CD4-positive, alpha-beta T cell (primary cell): ENCODE measurements around the gene DTNB. TPM values are rescaled to one million over a fixed set of nuclear protein-coding genes. Genes with fewer than 3 reads are reported as not detected.
A peak's percentile ranks its signal among the peaks of the same experiment; 100 is the strongest.

Experiments
- ATAC-seq: fragments of 200-7000 bp; cut with Tn5 transposase; one replicate; pipeline ENCODE4 v1.10.0; 2022; ENCODE audit warnings: mild to moderate bottlenecking; ENCODE audit not compliant: poor library complexity
- CTCF ChIA-PET: fragments of 350-600 bp; sonication (Branson Sonifier 250); formaldehyde crosslinking; loops from one replicate; lab custom pipeline; 2021; ENCODE audit warnings: antibody characterized with exemption, inconsistent platforms; lab: Charles Lee
- POLR2A ChIA-PET: fragments of 350-600 bp; sonication (Branson Sonifier 250); formaldehyde crosslinking; loops from one replicate; lab custom pipeline; 2021; ENCODE audit warnings: antibody characterized with exemption, inconsistent platforms; lab: Charles Lee
- DNase-seq, 14 experiments: peaks; one replicate each; pipeline ENCODE4 v3.0.0-alpha.2; 2013 to 2020; ENCODE audit warnings: mixed read lengths in 2 of 14
- H3K27ac ChIP-seq, 2 donors: one replicate each; pipeline versions ENCODE4 v1.5.1 to v1.7.0; 2013; ENCODE audit warnings: low read length in 2 of 2, low read depth in 1 of 2, mild to moderate bottlenecking in 1 of 2
- H3K27me3 ChIP-seq, 2 experiments: 1 replicate in 1 of 2; 2 replicates in 1 of 2; pipeline versions ENCODE4 v1.6.1 to v1.7.0; 2013; ENCODE audit warnings: low read length in 2 of 2, control low read depth in 1 of 2, mild to moderate bottlenecking in 1 of 2, moderate library complexity in 1 of 2; ENCODE audit not compliant: insufficient read depth in 2 of 2, control insufficient read depth in 1 of 2
- H3K36me3 ChIP-seq: one replicate; pipeline ENCODE4 v1.6.1; 2013; ENCODE audit warnings: low read length, control low read depth; ENCODE audit not compliant: insufficient read depth
- H3K4me1 ChIP-seq: one replicate; pipeline ENCODE4 v1.6.1; 2013; ENCODE audit warnings: low read length, control low read depth; ENCODE audit not compliant: insufficient read depth
- H3K4me3 ChIP-seq: one replicate; pipeline ENCODE4 v1.5.1; 2013; ENCODE audit warnings: mild to moderate bottlenecking, low read length, moderate library complexity
- H3K9me3 ChIP-seq, 2 experiments: 1 replicate in 1 of 2; 2 replicates in 1 of 2; pipeline versions ENCODE4 v1.6.1 to v1.7.0; 2013; ENCODE audit warnings: low read length in 2 of 2, mild to moderate bottlenecking in 2 of 2, control low read depth in 1 of 2, moderate library complexity in 1 of 2; ENCODE audit not compliant: control insufficient read depth in 1 of 2, insufficient read depth in 1 of 2
- H3K27ac Mint-ChIP-seq: one replicate; pipeline ENCODE4 v1.8.0; 2020; ENCODE audit warnings: mixed read lengths
- H3K27me3 Mint-ChIP-seq: one replicate; pipeline ENCODE4 v1.8.0; 2021; ENCODE audit warnings: mixed read lengths
- H3K36me3 Mint-ChIP-seq: one replicate; pipeline ENCODE4 v1.8.0; 2021; ENCODE audit warnings: low read depth, mixed read lengths
- H3K4me1 Mint-ChIP-seq: one replicate; pipeline ENCODE4 v1.8.0; 2021; ENCODE audit warnings: low read depth, mixed read lengths
- H3K4me3 Mint-ChIP-seq: one replicate; pipeline ENCODE4 v1.8.0; 2020; ENCODE audit warnings: mild to moderate bottlenecking, mixed read lengths
- H3K9me3 Mint-ChIP-seq: one replicate; pipeline ENCODE4 v1.8.0; 2020; ENCODE audit warnings: mixed read lengths
- intact Hi-C, 2 experiments: fragments of 100-400 bp; cut with DNase I in 1 of 2; cut with micrococcal nuclease in 1 of 2; formaldehyde crosslinking; loops; one replicate each; pipeline versions ENCODE4 v1.15.1 to v1.9.0; 2023 to 2025; cut with DNase I, micrococcal nuclease
- total RNA-seq, 174 experiments: library from RNA in 2 of 174; stranded (reverse) in 2 of 174; gene quantifications; one replicate each; pipeline ENCODE4 v1.2.3 and lab custom pipeline; 2021 to 2026
- TF ChIP-seq, protein P1 (sequence below): fragments of 200-600 bp; IDR thresholded peaks from one replicate; pipeline ENCODE4 v1.8.0; 2022; ENCODE audit warnings: antibody characterized with exemption, mild to moderate bottlenecking

DTNB gene
- total RNA-seq, 2 experiments from 2014 or later, result 30.1 to 33.6 TPM

DNA sequence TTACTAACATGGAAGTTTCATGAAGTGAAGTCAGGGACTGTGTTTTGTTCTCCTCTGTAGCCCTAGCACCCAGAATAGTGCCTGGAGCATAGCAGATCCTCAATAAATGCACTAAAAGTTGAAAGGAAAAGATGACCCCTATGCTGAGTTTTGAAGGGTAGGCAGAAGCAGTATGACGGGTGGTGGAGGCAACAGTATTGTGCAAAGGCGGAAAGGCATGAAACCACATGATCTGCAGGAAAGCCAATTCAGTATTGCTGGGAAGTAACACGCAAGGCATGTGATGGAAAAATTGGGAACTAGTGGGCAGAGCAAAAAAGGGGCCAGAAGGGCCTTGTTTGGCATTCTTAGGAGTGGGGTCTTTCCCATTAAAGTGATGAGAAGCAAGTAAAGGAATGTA, 23.1 kb downstream of the DTNB start:
- Histone ChIP-seq H3K9me3 (no peaks in the 10 kb centered on the region), H3K4me3 (no peak overlapping the region), H3K4me1 (no peaks in the 10 kb centered on the region), H3K36me3 (peaks cover 8% of the 10 kb centered on the region), H3K27me3 (no peaks in the 10 kb centered on the region), H3K27ac (no peak overlapping the region)
- H3K4me3 Mint-ChIP-seq, result no peak overlapping the region
- H3K4me1 Mint-ChIP-seq, result peaks cover 9% of the 10 kb centered on the region
- no peaks in the 10 kb centered on the region for H3K27me3 Mint-ChIP-seq
- ATAC-seq, result no peak
- ChIA-PET POLR2A (no interaction called here), CTCF (no interaction called here)
- TF ChIP-seq, protein P1, sequence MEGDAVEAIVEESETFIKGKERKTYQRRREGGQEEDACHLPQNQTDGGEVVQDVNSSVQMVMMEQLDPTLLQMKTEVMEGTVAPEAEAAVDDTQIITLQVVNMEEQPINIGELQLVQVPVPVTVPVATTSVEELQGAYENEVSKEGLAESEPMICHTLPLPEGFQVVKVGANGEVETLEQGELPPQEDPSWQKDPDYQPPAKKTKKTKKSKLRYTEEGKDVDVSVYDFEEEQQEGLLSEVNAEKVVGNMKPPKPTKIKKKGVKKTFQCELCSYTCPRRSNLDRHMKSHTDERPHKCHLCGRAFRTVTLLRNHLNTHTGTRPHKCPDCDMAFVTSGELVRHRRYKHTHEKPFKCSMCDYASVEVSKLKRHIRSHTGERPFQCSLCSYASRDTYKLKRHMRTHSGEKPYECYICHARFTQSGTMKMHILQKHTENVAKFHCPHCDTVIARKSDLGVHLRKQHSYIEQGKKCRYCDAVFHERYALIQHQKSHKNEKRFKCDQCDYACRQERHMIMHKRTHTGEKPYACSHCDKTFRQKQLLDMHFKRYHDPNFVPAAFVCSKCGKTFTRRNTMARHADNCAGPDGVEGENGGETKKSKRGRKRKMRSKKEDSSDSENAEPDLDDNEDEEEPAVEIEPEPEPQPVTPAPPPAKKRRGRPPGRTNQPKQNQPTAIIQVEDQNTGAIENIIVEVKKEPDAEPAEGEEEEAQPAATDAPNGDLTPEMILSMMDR, result no peak
- intact Hi-C loops, result no loop called here
- peaks cover 34% of the 10 kb centered on the region for H3K36me3 Mint-ChIP-seq
- H3K27ac Mint-ChIP-seq, result no peak overlapping the region
- DNase-seq, result peak in 1 of 14 experiments; percentile 13
- H3K9me3 Mint-ChIP-seq, result no peaks in the 10 kb centered on the region

DNA sequence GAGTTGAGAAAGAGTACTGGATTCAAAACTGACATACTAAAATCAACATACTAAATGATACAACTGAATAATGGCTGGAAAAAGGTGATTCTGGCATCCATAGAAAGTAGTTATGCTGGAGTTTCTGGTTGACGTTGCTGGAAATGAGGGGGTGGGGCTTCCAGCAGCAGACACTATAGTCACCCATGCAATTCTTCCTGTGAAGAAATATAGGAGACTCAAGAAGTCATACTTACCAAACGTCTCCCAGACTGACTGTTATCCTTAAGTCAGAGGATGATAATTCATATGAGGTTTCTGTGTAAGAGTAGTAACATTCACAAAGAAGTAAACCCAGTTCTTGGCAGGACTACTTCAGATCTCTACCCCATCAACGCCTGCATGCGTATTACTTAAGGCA, 23.6 kb downstream of the DTNB start:
- no peaks in the 10 kb centered on the region for H3K4me1 ChIP-seq
- TF ChIP-seq, protein P1, result no peak
- peak in 1 of 14 experiments; percentile 9 for DNase-seq
- ATAC-seq, result no peak
- no peaks in the 10 kb centered on the region for H3K9me3 ChIP-seq
- Mint-ChIP-seq H3K27ac (no peak overlapping the region), H3K36me3 (peaks cover 38% of the 10 kb centered on the region), H3K27me3 (no peaks in the 10 kb centered on the region), H3K4me1 (peaks cover 9% of the 10 kb centered on the region), H3K9me3 (no peaks in the 10 kb centered on the region), H3K4me3 (no peak overlapping the region)
- no peaks in the 10 kb centered on the region for H3K27me3 ChIP-seq
- peaks cover 8% of the 10 kb centered on the region for H3K36me3 ChIP-seq
- POLR2A ChIA-PET, result no interaction called here
- no peak overlapping the region for H3K27ac ChIP-seq
- intact Hi-C loops, result no loop called here
- CTCF ChIA-PET, result no interaction called here
- no peak overlapping the region for H3K4me3 ChIP-seq

DNA sequence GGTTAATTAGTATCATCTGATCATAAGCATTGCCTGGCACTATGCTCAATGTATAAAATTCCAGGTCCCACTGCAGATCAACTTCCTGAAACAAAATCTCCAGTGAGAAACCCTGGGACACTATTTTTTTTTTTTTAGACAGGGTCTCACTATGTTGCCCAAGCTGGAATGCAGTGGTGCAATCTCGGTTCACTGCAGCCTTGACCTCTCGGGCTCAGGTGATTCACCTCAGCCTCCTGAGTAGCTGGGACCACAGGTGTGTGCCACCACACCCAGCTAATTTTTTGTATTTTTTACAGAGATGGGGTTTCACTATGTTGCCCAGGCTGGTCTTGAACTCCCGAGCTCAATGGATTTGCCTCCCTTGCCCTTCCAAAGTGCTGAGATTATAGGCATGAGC, 31.1 kb downstream of the DTNB start:
- Histone ChIP-seq H3K4me1 (no peaks in the 10 kb centered on the region), H3K27me3 (no peaks in the 10 kb centered on the region), H3K9me3 (no peaks in the 10 kb centered on the region), H3K36me3 (peaks cover 5% of the 10 kb centered on the region), H3K4me3 (no peak overlapping the region), H3K27ac (no peak overlapping the region)
- Mint-ChIP-seq H3K27ac (no peak overlapping the region), H3K36me3 (peaks cover 53% of the 10 kb centered on the region), H3K9me3 (no peaks in the 10 kb centered on the region), H3K27me3 (no peaks in the 10 kb centered on the region), H3K4me1 (no peaks in the 10 kb centered on the region), H3K4me3 (no peak overlapping the region)
- ChIA-PET POLR2A (no interaction called here), CTCF (interaction anchor here (0.5 kb wide), 1 partner anchor 509 kb away, joined by 4 read pairs; no protein-coding TSS in a partner anchor)
- TF ChIP-seq, protein P1, result no peak
- intact Hi-C loops, result no loop called here
- no peak for ATAC-seq
- no peak for DNase-seq
